Measurements from ENCODE around the gene ST3GAL4. TPM values are rescaled to one million over a fixed set of nuclear protein-coding genes. Genes with fewer than 3 reads are reported as not detected.

Gene ST3GAL4
- total and polyA plus RNA-seq, 9 of the 15 experiments (the other 6 are each of a cell fraction or from before 2014, with no cell fraction given), result 0.27 to 22.9 (median 10.5) TPM

- peak in 1 of 2 experiments; percentile 23 for TF ChIP-seq E2F6 (IDR thresholded peaks at IDR 0.05; ENCODE audit: borderline replicate concordance in 1 of 2, extremely low read depth in 1 of 2, insufficient read depth in 1 of 2, insufficient read length in 1 of 2, low read depth in 1 of 2, low read length in 1 of 2, poor library complexity in 1 of 2, severe bottlenecking in 1 of 2)
- TF ChIP-seq MNT (conservative IDR thresholded peaks at IDR 0.05), result 0 out of 4 replicates have a peak, but pooled peaks of 1 of the 2 experiments have one; percentile 20
- TF ChIP-seq HMGN3 (IDR thresholded peaks at IDR 0.05; ENCODE audit: borderline replicate concordance, extremely low read depth, insufficient read length, low read depth, low read length), result no peak
- TF ChIP-seq ZNF584 (CRISPR knock-in tag; IDR thresholded peaks at IDR 0.05; ENCODE audit: low read depth), result no peak
- no peak for TF ChIP-seq HSF4 (CRISPR knock-in tag; IDR thresholded peaks at IDR 0.05; ENCODE audit: borderline replicate concordance)
- no peak for TF ChIP-seq RBM34 (IDR thresholded peaks at IDR 0.05; ENCODE audit: borderline replicate concordance, insufficient read depth, low read length)
- 0 out of 2 replicates have a peak, but pooled peaks have one; percentile 33 for TF ChIP-seq ZBTB1 (CRISPR knock-in tag; IDR thresholded peaks at IDR 0.05; ENCODE audit: borderline replicate concordance, low read depth)
- TF ChIP-seq PRMT5 (CRISPR knock-in tag; IDR thresholded peaks at IDR 0.05), result no peak
- no peak for TF ChIP-seq ZNF124 (CRISPR knock-in tag; IDR thresholded peaks at IDR 0.05)
- TF ChIP-seq FOXK2 (conservative IDR thresholded peaks at IDR 0.05 in 1 of 2, IDR thresholded peaks at IDR 0.05 in 1 of 2; ENCODE audit: low read depth in 2 of 2), result no peak
- no peak for TF ChIP-seq ELF2 (CRISPR knock-in tag; IDR thresholded peaks at IDR 0.05)
- no peak for TF ChIP-seq ZKSCAN1 (IDR thresholded peaks at IDR 0.05; ENCODE audit: low read depth, low read length)
- no peak for TF ChIP-seq ZNF764 (CRISPR knock-in tag; IDR thresholded peaks at IDR 0.05; ENCODE audit: low read depth)
- no peak for TF ChIP-seq ZNF507 (tag; conservative IDR thresholded peaks at IDR 0.05)
- no peak for TF ChIP-seq FOXM1 (IDR thresholded peaks at IDR 0.05; ENCODE audit: low read depth)
- TF ChIP-seq FOXM1 (CRISPR knock-in tag; IDR thresholded peaks at IDR 0.05; ENCODE audit: low read depth), result no peak
- peak; percentile 49 to 68; a peak in 2 of 4 replicates for TF ChIP-seq TRIM24 (IDR thresholded peaks at IDR 0.05)
- no peak for TF ChIP-seq FOXO4 (CRISPR knock-in tag; IDR thresholded peaks at IDR 0.05)
- TF ChIP-seq KDM5B (IDR thresholded peaks at IDR 0.05; ENCODE audit: insufficient replicate concordance, low read depth, low read length), result peak; percentile 17
- TF ChIP-seq RNF2 (IDR thresholded peaks at IDR 0.05), result no peak
Observed at GRCh38 chr11:126354631-126355323, 709 bp upstream of the ST3GAL4 start (continued).

Data from K562 (cell line).